ENCODE measurements around the gene NUP62.

The NUP62 gene

DNA sequence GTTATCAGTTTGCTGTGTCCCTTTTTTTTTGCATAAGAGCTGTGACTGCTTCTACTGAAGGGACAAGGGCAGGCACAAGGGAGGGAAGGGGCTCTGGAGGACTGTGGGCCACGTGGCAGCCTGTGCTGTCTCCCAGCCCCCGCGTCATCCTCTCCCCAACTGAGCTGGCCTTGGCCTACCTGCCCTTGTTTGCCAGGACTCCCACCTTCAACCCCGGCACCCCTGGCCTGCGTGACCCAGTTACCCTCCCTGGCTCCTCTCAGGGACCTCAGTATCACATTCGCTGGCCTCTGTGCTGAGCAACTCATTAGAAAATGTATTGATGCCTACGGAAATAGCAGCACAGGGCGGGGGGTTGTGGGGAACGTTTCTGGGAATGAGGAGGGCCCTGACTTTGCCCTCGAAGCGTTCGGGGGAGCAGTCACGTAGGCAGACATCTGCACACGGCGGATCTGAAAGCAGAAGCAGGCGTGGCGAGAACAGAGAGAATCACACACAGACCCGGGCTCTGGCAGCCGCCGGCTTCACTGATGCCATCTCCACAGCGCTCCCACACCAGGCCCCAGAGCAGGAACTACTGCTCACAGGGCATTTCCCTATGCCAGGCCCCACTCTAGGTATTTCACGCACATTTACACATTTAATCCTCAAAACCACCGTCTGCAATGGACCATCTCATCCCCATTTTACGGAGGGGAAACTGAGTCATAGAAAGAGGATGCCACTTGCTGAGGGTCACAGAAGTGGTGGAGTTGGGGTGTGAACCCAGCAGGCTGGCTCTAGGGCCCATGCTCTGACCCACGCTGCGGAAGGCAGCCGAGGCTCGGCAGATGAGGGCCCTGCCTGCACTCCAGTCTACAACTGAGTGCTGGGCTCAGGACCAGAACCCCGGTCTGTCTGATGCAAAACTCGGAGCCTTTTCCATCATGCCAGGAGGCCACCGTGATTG is 6.0 kb downstream of the NUP62 start:
- no peak for DNase-seq (ENCODE audit: low spot score)
- Histone ChIP-seq H3K4me3 (no peak overlapping the region), H3K27ac (no peak overlapping the region)
- TF ChIP-seq, protein P1, sequence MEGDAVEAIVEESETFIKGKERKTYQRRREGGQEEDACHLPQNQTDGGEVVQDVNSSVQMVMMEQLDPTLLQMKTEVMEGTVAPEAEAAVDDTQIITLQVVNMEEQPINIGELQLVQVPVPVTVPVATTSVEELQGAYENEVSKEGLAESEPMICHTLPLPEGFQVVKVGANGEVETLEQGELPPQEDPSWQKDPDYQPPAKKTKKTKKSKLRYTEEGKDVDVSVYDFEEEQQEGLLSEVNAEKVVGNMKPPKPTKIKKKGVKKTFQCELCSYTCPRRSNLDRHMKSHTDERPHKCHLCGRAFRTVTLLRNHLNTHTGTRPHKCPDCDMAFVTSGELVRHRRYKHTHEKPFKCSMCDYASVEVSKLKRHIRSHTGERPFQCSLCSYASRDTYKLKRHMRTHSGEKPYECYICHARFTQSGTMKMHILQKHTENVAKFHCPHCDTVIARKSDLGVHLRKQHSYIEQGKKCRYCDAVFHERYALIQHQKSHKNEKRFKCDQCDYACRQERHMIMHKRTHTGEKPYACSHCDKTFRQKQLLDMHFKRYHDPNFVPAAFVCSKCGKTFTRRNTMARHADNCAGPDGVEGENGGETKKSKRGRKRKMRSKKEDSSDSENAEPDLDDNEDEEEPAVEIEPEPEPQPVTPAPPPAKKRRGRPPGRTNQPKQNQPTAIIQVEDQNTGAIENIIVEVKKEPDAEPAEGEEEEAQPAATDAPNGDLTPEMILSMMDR (IDR thresholded peaks at IDR 0.05): no peak

DNA sequence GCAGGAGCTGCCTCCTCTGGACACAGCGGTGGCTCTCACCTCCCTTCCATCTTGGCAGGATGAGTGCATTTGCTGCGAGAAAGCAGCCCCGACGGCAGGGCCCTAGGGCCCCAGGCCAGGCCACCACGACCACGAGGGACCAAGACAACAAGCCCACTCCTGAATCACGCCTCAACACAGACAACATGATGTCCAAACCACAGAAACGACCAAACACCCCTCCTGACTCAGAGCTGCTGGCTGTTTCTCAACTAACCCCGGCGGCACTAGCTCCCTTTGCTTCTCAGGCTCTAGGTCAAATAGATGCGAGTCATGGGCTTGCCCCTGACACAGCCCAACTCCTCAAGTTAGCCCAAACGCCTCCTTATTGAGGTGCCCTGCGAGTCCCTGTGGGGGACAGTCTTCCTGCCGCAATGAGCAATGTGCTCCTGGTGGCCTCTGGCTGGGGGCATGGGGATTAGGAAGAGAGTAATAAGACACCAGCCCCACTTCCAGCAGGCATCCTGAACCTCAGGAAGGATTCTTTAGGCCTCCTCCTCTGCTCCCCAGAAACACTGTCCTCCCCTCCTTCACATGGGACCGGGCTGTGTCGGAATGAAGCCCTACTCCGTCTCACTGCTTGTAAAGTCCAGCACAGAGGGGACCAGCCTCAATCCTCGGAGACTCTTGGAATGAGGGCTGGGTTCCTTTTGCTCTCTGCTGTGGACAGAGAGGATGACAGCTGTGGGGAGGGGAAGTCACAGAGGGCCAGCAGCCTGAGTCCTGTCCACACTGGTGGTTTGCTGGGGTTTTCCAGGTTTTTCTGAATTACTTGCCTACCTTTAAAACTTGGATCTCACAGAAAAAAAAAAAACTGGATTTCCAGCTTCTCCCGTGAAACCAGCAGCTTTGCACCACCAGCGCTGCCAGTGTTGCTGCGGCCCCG is 7.2 kb downstream of the NUP62 start:
- H3K27ac ChIP-seq: no peak overlapping the region
- no peak for DNase-seq (ENCODE audit: low spot score)
- TF ChIP-seq, protein P1 (IDR thresholded peaks at IDR 0.05): no peak
- H3K4me3 ChIP-seq: no peak overlapping the region

DNA sequence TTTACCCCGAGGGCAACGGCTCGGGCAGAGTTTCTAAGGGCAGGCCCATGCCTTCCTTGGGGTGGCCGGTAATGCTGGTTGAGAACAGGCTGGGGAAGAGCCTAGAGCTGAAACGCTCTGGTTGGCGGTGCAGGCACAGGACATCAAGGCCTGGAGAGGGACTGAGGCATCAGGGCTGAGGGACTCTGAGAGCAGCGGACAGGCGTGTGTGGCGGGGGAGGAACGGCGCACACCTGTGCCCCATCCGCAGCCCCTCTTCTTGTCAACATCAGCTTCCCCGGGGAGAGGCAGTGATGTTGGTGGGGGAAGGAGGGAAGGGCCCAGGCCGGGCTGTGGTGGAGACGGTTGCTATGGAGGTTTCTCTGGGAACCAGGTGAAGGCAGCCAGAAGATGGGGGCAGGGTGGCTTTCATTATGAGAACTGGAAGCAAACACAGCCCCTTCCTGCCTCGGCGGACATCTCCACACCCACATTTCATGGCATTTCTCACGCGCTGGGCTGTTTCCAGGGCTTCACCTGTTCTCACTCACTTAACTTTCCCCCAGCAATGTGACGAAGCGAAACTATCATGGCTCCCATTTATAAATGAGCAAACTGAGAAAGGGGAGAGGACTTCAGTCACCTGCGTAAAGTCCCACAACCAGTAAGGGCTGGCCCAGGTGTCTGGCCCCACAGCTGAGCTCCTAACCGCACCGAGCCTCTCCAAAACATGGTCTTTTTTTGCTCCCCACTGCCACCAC is 8.5 kb downstream of the NUP62 start:
- DNase-seq (ENCODE audit: low spot score): no peak
- TF ChIP-seq, protein P1 (IDR thresholded peaks at IDR 0.05): no peak
- no peak overlapping the region for H3K27ac ChIP-seq
- no peak overlapping the region for H3K4me3 ChIP-seq

DNA sequence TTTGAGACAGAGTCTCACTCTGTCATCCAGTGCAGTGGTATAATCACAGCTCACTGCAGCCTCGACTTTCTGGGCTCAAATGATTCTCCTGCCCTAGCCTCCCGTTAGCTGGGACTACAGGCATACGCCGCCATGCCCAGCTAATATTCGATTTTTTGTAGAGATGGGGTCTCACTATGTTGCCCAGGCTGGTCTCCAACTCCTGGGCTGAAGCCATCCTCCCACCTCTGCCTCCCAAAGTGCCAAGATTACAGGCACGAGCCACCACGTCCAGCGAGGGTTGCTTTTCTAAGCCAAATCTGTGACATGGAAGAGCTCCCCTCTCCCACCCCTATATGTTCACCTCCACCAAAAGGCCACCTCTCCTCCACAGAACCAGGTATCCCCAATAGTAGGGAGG is 11.2 kb downstream of the NUP62 start:
- TF ChIP-seq, protein P1 (IDR thresholded peaks at IDR 0.05): no peak
- no peak for DNase-seq (ENCODE audit: low spot score)
- no peak overlapping the region for H3K27ac ChIP-seq
- no peak overlapping the region for H3K4me3 ChIP-seq

DNA sequence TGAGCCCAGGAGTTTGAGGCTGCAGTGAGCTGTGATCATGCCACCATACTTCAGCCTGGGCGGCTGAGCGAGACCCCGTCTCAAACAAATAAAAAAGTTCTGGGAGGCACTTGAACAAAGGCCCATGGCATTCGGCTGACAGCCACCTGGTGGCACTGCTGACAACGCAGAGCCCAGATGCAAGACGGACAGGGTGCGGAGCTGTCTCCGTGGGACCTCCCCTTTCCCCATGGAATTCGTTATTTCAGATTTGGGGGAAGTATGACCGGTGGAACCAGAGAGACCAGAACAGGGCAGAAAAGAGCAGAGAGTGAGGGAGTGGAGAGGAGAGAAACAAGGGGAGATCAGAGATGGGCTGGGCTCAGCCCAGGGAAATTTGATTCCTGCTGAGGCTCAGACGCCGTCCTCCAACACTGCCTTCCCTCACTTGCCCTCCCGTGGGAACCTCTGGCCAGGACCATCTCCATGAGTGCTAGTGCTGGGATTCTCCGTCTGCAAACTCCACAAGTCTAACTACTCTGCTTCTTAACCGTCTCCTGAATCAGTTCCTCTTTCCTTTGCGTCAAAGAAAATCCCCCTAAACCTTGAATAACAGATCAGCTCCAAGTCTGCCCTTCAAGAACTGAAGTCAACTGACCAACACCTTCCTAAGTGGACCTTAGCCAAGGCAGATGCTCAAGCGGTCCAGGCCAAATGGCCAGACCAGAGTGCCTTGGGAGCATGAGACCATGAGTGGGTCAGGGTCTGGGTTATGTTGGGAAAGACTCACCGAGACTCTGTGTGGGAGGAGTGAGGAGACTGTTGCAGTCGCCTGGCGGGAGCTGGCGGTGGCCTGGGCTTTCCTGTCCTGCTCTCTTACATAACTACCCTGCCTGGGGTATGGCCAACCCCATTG is 12.2 kb downstream of the NUP62 start:
- TF ChIP-seq, protein P1 (IDR thresholded peaks at IDR 0.05): no peak
- no peak for DNase-seq (ENCODE audit: low spot score)
- H3K4me3 ChIP-seq: no peak overlapping the region

DNA sequence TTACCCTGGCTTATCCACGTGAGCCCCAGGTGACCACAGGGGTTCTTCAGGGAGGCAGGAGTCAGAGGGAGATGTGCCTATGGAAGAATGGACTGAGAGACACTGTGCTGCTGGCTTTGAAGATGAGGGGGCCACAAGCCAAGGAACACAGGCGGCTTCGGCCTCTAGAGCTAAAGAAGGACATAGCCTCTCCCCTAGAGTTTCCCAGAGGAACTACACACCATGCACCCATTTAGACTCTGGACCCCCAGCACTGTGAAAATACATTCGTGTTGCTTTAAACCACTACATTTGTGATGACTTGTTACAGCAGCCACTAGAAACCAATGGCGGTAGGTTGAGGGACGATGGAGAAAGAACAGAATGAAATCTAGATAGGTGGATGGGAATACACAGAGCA is 14.0 kb downstream of the NUP62 start:
- H3K27ac ChIP-seq: no peak overlapping the region
- TF ChIP-seq, protein P1 (IDR thresholded peaks at IDR 0.05): no peak
- no peak for DNase-seq (ENCODE audit: low spot score)

More for the DNA sequence above, 12.2 kb downstream of the NUP62 start:
- no peak overlapping the region for H3K27ac ChIP-seq

More for the DNA sequence above, 14.0 kb downstream of the NUP62 start:
- no peak overlapping the region for H3K4me3 ChIP-seq
